GM18517 (cell line): Measurements from ENCODE around the gene MOGAT1.
A peak's percentile ranks its signal among the peaks of the same experiment; 100 is the strongest.
"Not testable (repeated sequence)": the region's sequence is repeated elsewhere in the genome, so short reads cannot be mapped to it uniquely, and the experiment has no call there.

ENCODE experiments used
- ATAC-seq: cut with Tn5 transposase; IDR thresholded peaks from one replicate; pipeline ENCODE4 v1.9.1; 2021; ENCODE audit warnings: mild to moderate bottlenecking, moderate library complexity; ENCODE audit not compliant: unreplicated experiment

Gene MOGAT1

DNA sequence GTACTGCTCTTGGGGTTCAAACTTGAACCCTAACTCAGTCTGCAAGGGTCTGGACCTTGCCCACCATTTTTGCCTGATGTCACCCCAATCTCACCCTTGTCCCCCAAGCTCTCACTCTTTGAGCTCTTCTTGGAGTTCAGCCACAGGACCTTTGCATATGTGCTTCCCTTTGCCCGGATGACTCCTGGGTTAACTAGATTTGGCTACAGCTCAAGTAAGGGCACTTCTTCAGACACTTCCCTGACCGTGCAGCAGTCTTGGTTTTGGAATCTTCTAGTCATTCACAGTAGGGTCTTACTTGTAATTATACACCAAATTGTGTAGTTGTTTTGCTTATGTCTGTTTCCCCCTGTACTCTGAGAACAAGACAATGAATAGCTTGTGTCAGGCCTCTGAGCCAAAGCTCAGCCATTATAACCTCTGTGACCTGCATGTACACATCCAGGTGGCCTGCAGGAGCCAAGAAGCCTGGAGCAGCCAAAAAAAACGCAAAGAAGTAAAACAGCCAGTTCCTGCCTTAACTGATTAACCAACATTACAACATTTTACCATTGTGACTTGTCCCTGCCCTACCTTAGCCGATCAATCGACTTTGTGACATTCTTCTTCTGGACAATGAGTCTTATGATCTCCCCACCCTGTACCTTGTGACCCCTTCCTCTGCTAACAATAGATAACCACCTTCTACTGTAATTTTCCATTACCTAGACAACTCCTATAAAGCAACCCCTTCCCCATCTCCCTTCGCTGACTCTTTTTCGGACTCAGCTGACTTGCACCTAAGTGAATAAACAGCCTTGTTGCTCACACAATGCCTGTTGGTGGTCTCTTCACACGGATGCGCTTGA lies 1.0 kb upstream of the MOGAT1 start:
- no peak for ATAC-seq

DNA sequence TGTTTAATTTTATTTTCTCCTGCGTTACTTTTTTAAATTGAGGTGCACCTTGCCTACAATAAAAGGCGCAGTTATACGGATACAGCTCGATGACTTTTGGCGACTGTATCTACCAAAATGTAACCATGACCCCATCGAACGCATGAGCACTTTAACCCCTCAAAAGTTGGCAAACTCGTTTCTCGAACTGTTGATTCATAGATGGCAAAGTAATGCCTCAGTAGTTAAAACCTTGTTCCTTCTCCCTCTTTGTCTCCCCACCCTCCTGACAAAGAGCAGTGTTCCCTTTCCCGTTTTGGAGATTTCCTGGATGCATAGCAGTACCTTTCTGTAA lies 577 bp downstream of the MOGAT1 start:
- no peak for ATAC-seq

DNA sequence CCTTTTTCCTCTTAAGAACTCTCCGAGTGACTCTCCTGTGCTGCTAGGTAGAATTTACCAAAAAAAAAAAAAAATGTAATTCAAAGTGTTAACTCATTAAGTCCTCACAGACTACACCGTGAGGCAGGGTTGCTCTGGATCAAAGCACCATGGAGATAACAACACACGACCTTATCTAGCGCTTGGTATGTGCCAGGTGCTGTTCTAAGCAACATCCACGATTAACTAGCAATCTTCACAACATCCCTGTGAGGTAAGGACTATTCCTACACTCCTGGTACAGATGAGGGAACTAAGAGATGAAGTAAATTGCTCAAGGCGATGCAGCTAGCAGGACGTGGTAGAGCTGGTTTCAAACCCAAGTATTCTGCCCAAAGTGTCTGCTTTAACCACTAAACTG lies 1.8 kb downstream of the MOGAT1 start:
- ATAC-seq = no peak

DNA sequence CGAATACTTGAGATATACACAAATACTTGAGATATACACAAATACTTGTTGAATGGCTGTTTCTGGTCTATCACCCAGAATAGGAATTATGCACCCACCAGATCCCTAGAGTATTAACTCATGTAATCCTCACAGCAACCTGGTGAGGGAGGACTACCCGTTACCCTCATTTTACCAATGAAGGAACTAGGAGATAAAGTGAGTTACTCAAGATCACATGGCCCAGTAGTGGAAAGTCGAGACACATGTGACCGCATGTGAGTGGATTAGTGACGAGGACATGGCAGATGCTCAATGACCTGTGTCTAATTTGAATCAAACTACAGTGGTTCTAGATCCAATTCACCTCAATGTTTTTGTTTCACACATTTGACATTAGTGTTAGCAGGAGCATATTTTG lies 2.4 kb downstream of the MOGAT1 start:
- no peak for ATAC-seq

DNA sequence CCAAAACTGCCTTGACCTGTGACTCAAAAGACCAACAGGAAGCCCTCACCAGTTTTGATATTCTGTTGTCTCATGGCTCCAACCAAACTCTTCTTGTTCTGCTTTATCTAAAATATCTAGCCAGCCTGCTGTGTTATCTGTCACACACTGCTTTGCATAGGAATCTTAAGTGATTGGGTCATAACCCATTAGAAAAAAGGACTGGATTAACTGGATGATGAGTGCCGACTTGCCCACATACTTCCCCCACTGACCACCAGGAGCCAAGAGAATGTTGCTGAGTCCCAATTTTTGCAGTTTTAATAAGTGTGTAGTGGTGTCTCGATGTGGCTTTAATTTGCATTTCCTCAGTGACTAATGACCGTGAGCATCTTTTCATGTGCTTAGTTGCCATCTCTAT lies 6.5 kb downstream of the MOGAT1 start:
- ATAC-seq = no peak

DNA sequence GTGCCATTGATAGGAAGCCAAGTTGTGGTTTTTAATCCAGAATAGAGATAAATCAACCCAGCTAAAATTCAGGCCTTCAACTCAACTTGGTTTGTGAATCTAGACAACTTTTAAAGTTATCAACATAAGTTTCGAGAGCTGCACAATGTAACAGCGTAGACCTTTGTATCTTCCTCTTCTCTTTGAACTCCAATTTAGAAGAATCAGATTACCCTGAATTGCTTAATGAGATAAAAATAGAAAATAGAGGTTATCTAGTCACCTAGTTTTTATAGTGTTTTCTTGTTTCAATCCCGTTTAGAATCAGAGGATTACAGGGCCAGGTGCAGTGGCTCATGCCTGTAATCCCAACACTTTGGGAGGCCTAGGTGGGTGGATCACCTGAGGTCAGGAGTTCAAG lies 12.3 kb downstream of the MOGAT1 start:
- no peak for ATAC-seq

DNA sequence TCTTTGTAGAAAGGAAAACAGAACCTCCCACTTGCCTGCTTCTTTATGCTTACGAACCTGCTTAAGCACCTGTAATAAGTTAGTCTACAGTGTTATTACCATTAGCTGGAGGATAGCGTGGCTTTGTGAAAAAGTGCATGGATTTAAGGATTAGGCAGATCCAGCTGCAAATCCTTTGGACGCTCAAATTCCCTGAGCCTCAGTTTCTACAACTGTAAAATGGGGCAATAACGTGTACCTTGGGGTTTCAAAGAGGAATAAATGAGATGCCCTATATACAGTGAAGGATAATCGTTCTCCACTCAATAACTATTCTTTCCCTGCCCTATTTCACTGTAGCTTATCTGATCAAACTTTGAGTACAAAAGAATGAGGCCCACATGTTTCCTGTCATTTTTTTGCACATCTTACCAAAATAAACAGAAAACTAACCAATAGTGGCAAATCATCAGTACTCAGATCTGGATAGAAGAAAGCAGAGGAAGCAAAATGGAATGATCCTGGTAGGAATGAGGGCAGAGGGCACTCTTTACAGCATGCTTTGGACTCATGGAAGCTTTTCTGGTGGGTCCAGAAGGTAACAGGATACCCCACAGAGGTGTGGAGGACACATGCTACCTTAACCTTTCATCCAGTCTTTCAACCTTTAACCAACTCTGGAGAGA lies 14.8 kb downstream of the MOGAT1 start:
- ATAC-seq = no peak

DNA sequence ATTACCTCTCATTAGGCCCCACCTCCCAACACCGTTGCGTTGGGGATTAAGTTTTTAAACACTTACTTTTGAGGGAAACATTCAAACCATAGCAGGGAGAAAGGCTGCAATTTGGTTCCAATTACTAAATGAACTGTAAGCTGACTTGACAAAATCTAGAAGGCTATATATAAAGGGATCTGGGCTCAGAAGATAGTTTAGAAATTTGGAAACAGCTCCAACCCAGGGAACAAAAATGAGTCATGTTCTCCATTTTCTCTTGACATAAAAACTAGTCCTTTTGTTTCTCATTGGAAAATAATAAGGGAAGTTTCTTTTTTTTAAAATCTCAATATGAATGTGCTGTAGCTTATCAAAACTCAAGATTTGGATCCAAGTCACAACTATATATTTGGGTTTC lies 17.5 kb downstream of the MOGAT1 start:
- ATAC-seq = no peak

DNA sequence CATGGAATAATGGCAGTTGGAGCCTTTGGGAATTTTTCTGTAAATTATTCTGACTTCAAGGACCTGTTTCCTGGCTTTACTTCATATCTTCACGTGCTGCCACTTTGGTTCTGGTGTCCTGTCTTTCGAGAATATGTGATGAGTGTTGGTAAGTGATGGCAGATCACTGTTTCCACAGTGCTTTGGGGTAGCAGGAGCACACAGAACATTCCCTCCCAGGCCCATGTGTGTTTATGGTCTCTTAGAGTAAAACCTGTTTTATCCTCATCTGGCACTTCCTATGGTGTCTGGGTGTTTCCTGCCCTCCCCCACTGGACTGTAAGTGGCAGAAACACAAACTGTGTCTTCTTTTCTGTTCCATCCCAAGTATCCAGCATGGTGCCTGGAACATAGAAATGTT lies 17.9 kb downstream of the MOGAT1 start:
- no peak for ATAC-seq

DNA sequence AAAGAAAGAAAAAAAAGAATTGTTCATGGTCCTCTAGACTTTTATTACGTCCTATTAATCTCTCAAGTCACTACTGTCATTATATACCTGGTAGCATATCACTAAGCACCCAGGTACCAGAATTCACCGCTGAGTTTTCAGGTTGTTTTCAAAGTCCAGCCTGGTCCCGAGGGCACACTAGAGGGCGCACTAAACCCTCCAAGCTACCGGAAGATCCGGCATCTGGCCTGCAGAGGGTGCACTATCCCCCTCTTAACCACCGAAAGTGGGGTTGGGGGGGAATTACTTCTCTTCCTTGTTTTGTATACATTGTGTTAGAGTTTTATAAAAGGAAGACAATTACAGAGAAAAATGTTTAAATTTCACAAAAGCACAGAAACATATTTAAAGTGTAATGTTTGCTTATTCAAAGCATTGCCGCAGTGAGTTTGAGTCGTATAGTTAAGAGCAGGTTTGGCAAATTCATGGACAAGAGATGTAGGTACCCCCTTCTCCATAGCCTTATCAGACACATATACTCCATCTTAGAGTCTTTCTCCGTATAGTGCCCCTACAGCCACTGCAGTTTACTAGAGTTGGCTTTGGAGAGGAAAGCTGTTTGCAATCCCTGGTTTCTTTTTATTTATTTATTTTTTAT lies 19.2 kb downstream of the MOGAT1 start:
- ATAC-seq = peak; percentile 93

DNA sequence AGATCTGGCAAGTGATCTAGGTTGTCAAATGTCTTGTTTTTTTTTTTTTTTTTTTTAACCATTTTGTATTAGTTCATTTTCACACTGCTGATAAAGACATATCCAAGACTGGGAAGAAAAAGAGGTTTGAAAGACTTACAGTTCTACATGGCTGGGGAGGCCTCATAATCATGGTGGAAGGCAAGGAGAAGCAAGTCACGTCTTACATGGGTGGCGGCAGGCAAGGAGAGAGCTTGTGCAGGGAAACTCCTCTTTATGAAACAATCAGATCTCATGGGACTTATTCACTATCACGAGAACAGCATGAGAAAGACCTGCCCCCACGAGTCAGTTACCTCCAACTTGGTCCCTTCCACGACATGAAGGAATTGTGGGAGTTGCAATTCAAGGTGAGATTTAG lies 22.0 kb downstream of the MOGAT1 start:
- ATAC-seq = not testable (repeated sequence)

DNA sequence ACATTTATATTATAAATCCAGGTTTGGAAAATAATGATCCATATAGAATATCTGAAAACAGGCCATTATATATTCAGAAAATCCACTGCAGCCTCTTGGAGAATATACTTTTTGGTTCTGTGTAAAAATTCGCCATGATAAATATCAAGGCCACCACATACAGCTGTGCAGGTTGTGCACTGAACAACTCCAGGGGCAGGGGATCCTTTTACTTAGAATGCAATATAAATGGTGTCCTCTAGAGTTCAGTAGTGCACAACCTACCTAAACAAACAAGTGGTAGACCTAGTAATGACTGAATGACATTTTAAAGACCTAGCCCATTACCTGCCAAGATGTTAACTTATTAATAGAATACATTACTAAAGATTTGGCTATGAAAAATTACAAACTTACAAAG lies 22.4 kb downstream of the MOGAT1 start:
- ATAC-seq = peak; percentile 54

DNA sequence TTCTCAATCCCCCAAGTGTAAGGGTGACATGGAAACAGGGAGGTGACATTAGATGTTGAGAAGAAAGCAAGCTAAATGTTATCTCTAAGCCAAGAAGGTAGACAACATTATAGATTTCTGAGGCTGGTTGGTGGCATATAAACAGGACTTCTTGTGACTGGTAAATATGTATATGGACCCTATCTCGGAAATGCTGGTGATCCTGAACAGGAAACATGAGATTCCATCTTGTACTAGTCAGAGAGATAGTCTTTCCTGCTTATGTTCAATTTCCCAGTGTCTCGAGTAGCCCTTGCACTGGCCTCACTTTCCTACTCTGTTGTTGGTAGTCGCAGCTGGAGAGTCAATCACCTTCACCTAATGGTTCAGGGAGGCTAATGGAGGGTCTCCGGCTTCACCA lies 26.8 kb downstream of the MOGAT1 start:
- no peak for ATAC-seq

DNA sequence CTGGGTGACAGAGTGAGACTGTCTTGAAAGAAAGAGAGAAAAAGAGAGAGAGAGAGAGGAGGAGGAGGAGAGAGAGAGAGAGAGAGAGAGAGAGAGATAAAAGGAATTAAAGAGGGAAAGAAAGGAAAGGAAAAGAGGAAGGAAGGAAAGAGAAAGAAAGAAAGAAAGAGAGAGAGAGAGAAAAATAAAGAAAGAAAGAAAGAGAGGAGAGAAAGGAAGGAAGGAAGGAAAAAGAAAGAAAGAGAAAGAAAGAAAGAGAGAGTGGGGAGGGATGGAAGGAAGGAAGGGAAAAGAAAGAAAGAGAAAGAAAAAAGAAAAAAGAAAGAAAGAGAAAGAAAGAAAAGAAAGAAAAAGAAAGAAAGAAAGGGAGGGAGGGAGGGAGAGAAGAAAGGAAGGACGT lies 29.8 kb downstream of the MOGAT1 start:
- ATAC-seq = no peak

DNA sequence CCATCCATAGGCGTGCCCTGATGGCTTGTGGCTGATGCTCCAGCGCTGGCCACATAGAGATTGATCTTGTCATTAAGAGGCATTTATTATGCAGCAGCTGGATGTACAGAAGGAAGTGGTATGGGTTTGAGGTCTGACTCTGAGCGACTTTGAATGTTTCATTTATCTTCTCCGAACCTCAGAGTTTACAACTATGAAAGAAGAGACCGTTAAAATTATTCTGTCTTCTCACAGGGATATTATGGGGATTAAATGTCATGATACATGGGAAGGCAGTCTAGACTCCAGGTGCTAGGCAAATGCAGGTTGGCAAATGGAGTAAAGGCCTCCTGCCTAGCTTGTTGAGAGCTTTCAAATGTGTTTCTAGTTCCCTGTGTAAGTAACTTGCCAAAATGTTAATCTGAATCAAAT lies 30.3 kb downstream of the MOGAT1 start:
- no peak for ATAC-seq

DNA sequence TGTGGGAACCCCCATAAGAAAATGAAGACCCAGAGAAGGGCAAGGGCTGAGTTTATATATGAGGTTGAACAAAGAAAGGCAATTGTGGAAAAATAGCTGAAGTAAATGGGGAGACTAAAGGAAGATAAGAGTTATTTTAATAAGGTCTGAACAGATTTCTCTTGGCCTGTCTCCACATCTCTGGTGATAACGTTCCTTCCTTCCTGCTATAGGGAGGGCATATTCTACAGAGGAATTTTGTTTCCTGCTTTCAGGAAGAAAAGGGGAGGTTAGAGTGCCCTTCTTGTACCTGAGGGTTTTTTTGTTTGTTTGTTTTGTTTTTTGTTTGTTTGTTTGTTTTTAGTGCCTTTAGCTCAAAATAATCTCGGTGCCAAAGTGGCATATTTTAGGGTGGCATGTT lies 31.6 kb downstream of the MOGAT1 start:
- ATAC-seq = no peak

DNA sequence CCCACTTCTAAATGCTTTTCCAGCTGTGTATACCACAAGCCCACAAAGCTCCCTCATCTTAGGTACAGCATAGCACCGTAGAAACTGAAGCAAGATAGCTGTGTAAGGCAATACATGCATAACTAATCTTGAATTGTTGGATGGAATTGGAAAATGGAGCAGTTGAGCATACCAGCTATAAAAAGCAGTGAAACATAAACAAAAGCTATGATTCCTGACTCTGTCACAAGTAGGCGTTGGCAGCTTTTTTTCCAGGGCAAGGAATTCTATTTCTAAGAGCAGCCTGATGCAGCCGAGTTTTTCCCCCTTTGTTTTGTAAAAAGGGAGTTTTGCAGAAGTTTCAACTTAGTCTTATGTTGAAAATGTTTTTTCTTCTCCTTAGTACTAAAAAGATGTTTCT lies 32.4 kb downstream of the MOGAT1 start:
- no peak for ATAC-seq

DNA sequence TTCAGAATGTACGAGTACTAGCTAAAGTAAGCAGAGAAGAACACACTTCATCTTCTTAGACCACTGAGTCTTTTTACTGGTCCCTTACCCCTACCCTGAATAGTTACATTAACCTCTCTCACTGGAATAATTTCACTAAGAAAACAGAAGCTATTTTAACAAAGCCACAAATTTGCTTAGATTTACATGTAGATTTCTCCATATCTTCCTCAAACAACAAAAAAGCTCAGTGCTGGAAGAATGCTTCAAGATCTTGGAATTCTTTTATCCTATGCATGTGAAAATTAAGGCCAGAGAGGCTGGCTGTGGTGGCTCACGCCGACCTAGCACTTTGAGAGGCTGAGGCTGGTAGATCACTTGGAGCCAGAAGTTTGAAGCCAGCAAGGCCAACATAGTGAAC lies 35.2 kb downstream of the MOGAT1 start:
- no peak for ATAC-seq

DNA sequence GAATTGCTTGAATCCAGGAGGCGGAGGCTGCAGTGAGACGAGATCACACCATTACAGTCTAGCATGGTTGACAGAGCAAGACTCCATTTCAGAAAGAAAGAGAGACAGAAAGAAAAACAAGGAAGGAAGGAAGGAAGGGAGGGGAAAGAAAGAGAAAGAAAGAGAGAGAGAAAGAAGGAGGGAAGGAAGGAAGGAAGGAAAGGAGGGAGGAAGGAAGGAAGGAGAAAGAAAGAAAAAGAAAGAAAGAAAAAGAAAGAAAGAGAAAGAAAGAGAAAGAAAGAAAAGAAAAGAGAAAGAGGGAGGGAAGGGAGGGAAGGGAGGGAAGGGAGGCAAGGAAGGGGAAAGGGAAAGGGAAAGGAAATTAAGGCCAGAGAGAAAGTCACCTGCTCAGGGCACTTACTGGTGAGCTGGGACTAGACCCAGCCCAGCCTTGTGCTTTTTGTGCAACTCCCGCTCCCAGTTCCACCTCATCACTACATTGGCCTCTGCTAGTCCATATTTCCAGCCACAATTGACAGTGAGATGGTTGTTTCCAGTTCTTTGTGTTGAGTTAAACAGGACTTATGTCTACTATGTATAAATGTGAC lies 35.7 kb downstream of the MOGAT1 start:
- no peak for ATAC-seq

DNA sequence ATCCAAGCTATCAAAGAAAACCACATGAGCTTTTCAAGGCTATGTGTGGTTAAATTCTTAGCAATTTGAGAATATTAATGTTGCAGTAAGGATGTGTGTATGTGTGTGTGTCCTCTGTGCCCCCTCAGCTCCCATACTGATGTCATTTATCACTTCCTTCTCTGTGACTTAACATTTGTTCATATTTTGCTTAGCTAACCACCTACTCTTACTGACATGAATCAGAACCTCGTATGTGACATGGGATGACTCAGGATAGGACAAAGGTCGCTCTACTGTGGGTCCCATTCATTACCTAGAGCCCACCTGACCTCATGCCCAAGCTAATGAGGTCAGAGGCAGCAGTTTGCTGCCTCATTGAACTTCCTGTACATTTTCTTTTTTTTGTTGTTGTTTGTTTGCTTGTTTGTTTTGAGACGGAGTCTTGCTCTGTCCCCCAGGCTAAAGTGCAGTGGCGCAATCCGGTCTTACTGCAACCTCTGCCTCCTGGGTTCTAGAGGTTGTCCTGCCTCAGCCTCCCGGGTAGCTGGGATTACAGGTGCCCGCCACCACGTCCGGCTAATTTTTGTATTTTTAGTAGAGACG lies 36.3 kb downstream of the MOGAT1 start:
- ATAC-seq = no peak

DNA sequence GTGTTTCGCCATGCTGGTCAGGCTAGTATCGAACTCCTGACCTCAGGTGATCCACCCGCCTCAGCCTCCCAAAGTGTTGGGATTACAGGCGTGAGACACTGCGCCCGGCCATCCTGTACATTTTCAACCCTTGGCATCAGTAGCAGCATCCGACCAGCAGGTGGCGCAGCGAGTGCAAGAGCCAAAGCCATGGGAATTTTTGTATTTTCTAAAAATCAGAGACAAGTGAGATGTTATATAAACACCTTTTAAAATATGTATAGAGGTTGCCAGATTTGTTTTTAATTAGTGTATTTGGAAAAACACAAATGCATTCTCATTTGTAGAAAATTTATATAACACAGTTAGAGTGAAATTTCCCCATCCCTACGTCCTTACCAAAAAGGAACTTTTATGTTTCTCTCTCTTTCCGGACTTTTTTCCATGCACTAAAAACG lies 36.8 kb downstream of the MOGAT1 start:
- no peak for ATAC-seq
